ENCODE results near the gene CDK11A.

- TF ChIP-seq, protein P1, sequence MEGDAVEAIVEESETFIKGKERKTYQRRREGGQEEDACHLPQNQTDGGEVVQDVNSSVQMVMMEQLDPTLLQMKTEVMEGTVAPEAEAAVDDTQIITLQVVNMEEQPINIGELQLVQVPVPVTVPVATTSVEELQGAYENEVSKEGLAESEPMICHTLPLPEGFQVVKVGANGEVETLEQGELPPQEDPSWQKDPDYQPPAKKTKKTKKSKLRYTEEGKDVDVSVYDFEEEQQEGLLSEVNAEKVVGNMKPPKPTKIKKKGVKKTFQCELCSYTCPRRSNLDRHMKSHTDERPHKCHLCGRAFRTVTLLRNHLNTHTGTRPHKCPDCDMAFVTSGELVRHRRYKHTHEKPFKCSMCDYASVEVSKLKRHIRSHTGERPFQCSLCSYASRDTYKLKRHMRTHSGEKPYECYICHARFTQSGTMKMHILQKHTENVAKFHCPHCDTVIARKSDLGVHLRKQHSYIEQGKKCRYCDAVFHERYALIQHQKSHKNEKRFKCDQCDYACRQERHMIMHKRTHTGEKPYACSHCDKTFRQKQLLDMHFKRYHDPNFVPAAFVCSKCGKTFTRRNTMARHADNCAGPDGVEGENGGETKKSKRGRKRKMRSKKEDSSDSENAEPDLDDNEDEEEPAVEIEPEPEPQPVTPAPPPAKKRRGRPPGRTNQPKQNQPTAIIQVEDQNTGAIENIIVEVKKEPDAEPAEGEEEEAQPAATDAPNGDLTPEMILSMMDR (conservative IDR thresholded peaks at IDR 0.05; ENCODE audit: low read depth, low read length) = no peak
- TF ChIP-seq EZH2 (IDR thresholded peaks at IDR 0.05; ENCODE audit: borderline replicate concordance, low read depth, low read length, poor library complexity, severe bottlenecking) = no peak
These were observed 51.8 kb downstream of the CDK11A start for GRCh38 chr1:1672181-1672965.
